Measurements from ENCODE around the gene CASS4. TPM values are rescaled to one million over a fixed set of nuclear protein-coding genes. Genes with fewer than 3 reads are reported as not detected.

The CASS4 gene
- total RNA-seq, 1 donor from 2014 or later, result 0.74 TPM

DNA sequence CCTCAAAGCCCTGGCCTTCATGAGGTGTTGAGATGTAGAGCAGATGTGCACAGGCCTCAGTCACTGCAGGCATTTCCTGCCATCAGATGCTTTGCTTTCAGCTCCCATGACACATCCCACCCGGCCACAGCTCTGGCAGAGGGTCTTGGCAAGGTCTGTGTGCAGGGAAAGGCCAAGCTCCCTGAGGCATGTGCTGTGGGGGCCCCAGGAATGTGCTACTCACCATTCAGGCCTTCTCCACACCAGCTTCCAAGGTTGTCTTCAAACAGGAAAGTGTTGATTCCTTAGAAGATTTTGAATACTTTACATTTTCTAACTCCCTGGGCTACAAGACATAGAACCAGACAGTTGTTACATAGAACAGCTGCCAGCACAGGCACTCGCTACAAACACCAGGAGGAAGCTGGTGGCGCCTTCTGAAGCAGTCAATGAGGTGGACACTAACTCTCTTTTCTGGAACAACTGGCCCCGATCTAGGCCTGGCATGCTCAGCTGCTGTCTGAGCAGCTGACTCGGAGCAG is 27.8 kb downstream of the CASS4 start:
- DNase-seq (ENCODE audit: extremely low spot score in 2 of 2), result no peak
- no peak overlapping the region for H3K27ac ChIP-seq

DNA sequence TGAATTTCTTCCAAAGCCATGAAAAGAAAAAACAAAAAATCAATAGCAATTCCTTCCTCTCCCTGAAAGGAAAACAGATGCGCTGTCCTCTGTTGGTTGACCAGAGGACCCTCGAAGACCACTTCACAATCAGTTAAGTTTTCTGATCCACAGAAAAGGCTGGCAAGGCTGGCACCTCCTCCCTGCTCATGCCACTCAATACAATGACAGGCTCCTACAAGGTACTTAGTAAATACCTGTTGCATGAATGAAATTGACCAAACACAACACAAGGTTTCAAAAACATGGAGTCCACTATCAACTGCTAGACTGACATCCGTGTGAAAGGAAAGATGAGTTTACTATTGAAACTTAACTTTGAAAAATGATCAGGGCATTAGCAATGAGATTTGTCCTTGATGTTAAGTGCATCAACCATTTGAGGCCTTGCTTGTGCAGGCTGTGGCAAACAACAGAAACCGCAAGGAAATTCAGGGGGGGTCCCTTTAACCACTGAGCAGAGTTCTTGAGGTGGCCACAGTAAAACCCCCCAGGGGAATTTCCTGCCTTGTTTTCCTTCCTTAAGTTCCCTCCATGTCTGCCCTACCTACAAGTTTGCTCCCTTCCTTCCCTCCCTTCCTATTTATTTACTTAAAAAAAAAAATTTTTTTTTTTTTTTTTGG is 28.4 kb downstream of the CASS4 start:
- Histone ChIP-seq H3K4me1 (peaks cover 12% of the 10 kb centered on the region), H3K4me3 (no peak overlapping the region), H3K36me3 (no peaks in the 10 kb centered on the region), H3K9me3 (no peaks in the 10 kb centered on the region), H3K27me3 (no peaks in the 10 kb centered on the region), H3K27ac (no peak overlapping the region)
- DNase-seq (ENCODE audit: extremely low spot score in 2 of 2), result no peak
- TF ChIP-seq, protein P1, sequence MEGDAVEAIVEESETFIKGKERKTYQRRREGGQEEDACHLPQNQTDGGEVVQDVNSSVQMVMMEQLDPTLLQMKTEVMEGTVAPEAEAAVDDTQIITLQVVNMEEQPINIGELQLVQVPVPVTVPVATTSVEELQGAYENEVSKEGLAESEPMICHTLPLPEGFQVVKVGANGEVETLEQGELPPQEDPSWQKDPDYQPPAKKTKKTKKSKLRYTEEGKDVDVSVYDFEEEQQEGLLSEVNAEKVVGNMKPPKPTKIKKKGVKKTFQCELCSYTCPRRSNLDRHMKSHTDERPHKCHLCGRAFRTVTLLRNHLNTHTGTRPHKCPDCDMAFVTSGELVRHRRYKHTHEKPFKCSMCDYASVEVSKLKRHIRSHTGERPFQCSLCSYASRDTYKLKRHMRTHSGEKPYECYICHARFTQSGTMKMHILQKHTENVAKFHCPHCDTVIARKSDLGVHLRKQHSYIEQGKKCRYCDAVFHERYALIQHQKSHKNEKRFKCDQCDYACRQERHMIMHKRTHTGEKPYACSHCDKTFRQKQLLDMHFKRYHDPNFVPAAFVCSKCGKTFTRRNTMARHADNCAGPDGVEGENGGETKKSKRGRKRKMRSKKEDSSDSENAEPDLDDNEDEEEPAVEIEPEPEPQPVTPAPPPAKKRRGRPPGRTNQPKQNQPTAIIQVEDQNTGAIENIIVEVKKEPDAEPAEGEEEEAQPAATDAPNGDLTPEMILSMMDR (IDR thresholded peaks at IDR 0.05), result no peak
- TF ChIP-seq POLR2A (IDR thresholded peaks at IDR 0.05) (no peak), POLR2AphosphoS5 (IDR thresholded peaks at IDR 0.05; ENCODE audit: insufficient read depth in 1 of 2, low read depth in 1 of 2) (no peak)
- intact Hi-C loops (cut with DNase I), result no loop called here

More for the DNA sequence above, 27.8 kb downstream of the CASS4 start:
- Histone ChIP-seq H3K4me1 (peaks cover 12% of the 10 kb centered on the region), H3K27me3 (no peaks in the 10 kb centered on the region), H3K4me3 (no peak overlapping the region), H3K9me3 (no peaks in the 10 kb centered on the region), H3K36me3 (no peaks in the 10 kb centered on the region)
- intact Hi-C loops (cut with DNase I), result no loop called here
- TF ChIP-seq, protein P1 (IDR thresholded peaks at IDR 0.05), result no peak
- TF ChIP-seq POLR2AphosphoS5 (IDR thresholded peaks at IDR 0.05; ENCODE audit: insufficient read depth in 1 of 2, low read depth in 1 of 2) (no peak), POLR2A (IDR thresholded peaks at IDR 0.05) (no peak)

GRCh38 chr20:56442389-56443365 is 30.6 kb downstream of the CASS4 start:
- intact Hi-C loops (cut with DNase I), result no loop called here
- no peak for TF ChIP-seq POLR2A (IDR thresholded peaks at IDR 0.05)
- TF ChIP-seq POLR2AphosphoS5 (IDR thresholded peaks at IDR 0.05; ENCODE audit: insufficient read depth in 1 of 2, low read depth in 1 of 2), result no peak
- TF ChIP-seq, protein P1 (IDR thresholded peaks at IDR 0.05), result no peak
- Histone ChIP-seq H3K27me3 (no peaks in the 10 kb centered on the region), H3K4me1 (peaks cover 12% of the 10 kb centered on the region), H3K9me3 (no peaks in the 10 kb centered on the region), H3K27ac (no peak overlapping the region), H3K36me3 (no peaks in the 10 kb centered on the region), H3K4me3 (no peak overlapping the region)
- no peak for DNase-seq (ENCODE audit: extremely low spot score in 2 of 2)

GRCh38 chr20:56443654-56444540 is 31.8 kb downstream of the CASS4 start:
- DNase-seq (ENCODE audit: extremely low spot score in 2 of 2), result no peak
- intact Hi-C loops (cut with DNase I), result no loop called here
- Histone ChIP-seq H3K27me3 (no peaks in the 10 kb centered on the region), H3K4me3 (no peak overlapping the region), H3K27ac (no peak overlapping the region), H3K4me1 (peaks cover 11% of the 10 kb centered on the region), H3K9me3 (no peaks in the 10 kb centered on the region), H3K36me3 (no peaks in the 10 kb centered on the region)
- no peak for TF ChIP-seq POLR2AphosphoS5 (IDR thresholded peaks at IDR 0.05; ENCODE audit: insufficient read depth in 1 of 2, low read depth in 1 of 2)
- no peak for TF ChIP-seq POLR2A (IDR thresholded peaks at IDR 0.05)
- TF ChIP-seq, protein P1 (IDR thresholded peaks at IDR 0.05), result no peak
